Measurements from ENCODE around the gene CCDC97.

CCDC97 gene

GRCh38 chr19:41311072-41311471 is 1.1 kb downstream of the CCDC97 start:
- Histone ChIP-seq H3K27me3 (replicated peaks) (no peaks in the 10 kb centered on the region), H3K27ac (peak overlapping the region; percentile 98), H3K36me3 (replicated peaks) (peaks cover 33% of the 10 kb centered on the region), H3K4me3 (ENCODE audit: low read depth, low read length) (peak overlapping the region; percentile 82)
- no peak for DNase-seq
- in situ Hi-C loops (cut with HindIII; ENCODE audit: low pct_ligation_motif_present, low sequenced_read_pairs) = no loop called here
- TF ChIP-seq CTCF (IDR thresholded peaks at IDR 0.05; ENCODE audit: low read depth, low read length, missing control alignments) = no peak

GRCh38 chr19:41311613-41312012 is 1.6 kb downstream of the CCDC97 start:
- Histone ChIP-seq H3K27me3 (replicated peaks) (no peaks in the 10 kb centered on the region), H3K36me3 (replicated peaks) (peaks cover 33% of the 10 kb centered on the region), H3K27ac (peak overlapping the region; percentile 98), H3K4me3 (ENCODE audit: low read depth, low read length) (peak overlapping the region; percentile 82)
- DNase-seq = no peak
- TF ChIP-seq CTCF (IDR thresholded peaks at IDR 0.05; ENCODE audit: low read depth, low read length, missing control alignments) = no peak
- in situ Hi-C loops (cut with HindIII; ENCODE audit: low pct_ligation_motif_present, low sequenced_read_pairs) = no loop called here

GRCh38 chr19:41316306-41316920 is 6.4 kb downstream of the CCDC97 start:
- no peak for TF ChIP-seq CTCF (IDR thresholded peaks at IDR 0.05; ENCODE audit: low read depth, low read length, missing control alignments)
- H3K27ac ChIP-seq = no peak overlapping the region
- no peak for DNase-seq
- H3K27me3 ChIP-seq (replicated peaks) = no peaks in the 10 kb centered on the region
- in situ Hi-C loops (cut with HindIII; ENCODE audit: low pct_ligation_motif_present, low sequenced_read_pairs) = no loop called here
- no peak overlapping the region for H3K4me3 ChIP-seq (ENCODE audit: low read depth, low read length)
- peaks cover 58% of the 10 kb centered on the region for H3K36me3 ChIP-seq (replicated peaks)

- in situ Hi-C loops (cut with HindIII; ENCODE audit: low pct_ligation_motif_present, low sequenced_read_pairs) = no loop called here
- peaks cover 62% of the 10 kb centered on the region for H3K36me3 ChIP-seq (replicated peaks)
- TF ChIP-seq CTCF (IDR thresholded peaks at IDR 0.05; ENCODE audit: low read depth, low read length, missing control alignments) = no peak
- no peak overlapping the region for H3K4me3 ChIP-seq (ENCODE audit: low read depth, low read length)
- no peaks in the 10 kb centered on the region for H3K27me3 ChIP-seq (replicated peaks)
- DNase-seq = no peak
- no peak overlapping the region for H3K27ac ChIP-seq
These were observed 8.9 kb downstream of the CCDC97 start for GRCh38 chr19:41318696-41319499.

- in situ Hi-C loops (cut with HindIII; ENCODE audit: low pct_ligation_motif_present, low sequenced_read_pairs) = no loop called here
- no peak for TF ChIP-seq CTCF (IDR thresholded peaks at IDR 0.05; ENCODE audit: low read depth, low read length, missing control alignments)
- peaks cover 62% of the 10 kb centered on the region for H3K36me3 ChIP-seq (replicated peaks)
- H3K4me3 ChIP-seq (ENCODE audit: low read depth, low read length) = no peak overlapping the region
- no peaks in the 10 kb centered on the region for H3K27me3 ChIP-seq (replicated peaks)
- DNase-seq = no peak
- H3K27ac ChIP-seq = no peak overlapping the region
These were observed 9.7 kb downstream of the CCDC97 start for GRCh38 chr19:41319500-41320184.

Measured in brain microvascular endothelial cell (primary cell).